OCI-LY7 (cell line): Measurements from ENCODE around the gene MLST8.

Experiments
- EZH2phosphoT487 ChIP-seq: fragments of 200-600 bp; sonication (generic); IDR thresholded peaks from 2 replicates; pipeline ENCODE4 v1.6.1; 2018; ENCODE audit warnings: low read depth, borderline replicate concordance, mild to moderate bottlenecking, mixed run types, antibody characterized with exemption, low read length, moderate library complexity, mixed read lengths
- TF ChIP-seq, protein P1 (sequence below): fragments of 200-600 bp; sonication (generic); conservative IDR thresholded peaks from 2 replicates; pipeline ENCODE4 v1.5.1; 2014; ENCODE audit warnings: mild to moderate bottlenecking, antibody characterized with exemption, low read length, moderate library complexity, mixed read lengths

DNA sequence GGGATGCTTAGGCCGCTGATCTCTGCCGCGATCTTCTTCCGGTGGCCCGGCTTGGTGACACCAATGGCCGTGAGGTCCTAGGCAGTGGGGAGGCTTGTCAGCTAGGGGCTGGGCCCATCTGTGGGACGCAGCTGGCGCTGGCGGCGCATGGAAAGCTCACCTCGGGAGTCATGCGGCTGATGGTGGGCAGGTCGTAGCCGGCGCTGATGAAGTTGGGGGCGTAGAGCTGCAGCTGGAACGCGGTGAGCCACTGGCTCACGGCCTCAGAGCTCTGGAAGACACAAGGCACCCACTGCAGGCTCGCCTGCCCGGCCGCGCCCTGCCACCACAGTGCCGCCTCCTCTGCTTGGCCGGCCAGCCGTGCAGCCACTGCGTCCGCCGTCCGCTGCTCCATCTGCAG is 21.6 kb upstream of the MLST8 start:
- TF ChIP-seq, protein P1, sequence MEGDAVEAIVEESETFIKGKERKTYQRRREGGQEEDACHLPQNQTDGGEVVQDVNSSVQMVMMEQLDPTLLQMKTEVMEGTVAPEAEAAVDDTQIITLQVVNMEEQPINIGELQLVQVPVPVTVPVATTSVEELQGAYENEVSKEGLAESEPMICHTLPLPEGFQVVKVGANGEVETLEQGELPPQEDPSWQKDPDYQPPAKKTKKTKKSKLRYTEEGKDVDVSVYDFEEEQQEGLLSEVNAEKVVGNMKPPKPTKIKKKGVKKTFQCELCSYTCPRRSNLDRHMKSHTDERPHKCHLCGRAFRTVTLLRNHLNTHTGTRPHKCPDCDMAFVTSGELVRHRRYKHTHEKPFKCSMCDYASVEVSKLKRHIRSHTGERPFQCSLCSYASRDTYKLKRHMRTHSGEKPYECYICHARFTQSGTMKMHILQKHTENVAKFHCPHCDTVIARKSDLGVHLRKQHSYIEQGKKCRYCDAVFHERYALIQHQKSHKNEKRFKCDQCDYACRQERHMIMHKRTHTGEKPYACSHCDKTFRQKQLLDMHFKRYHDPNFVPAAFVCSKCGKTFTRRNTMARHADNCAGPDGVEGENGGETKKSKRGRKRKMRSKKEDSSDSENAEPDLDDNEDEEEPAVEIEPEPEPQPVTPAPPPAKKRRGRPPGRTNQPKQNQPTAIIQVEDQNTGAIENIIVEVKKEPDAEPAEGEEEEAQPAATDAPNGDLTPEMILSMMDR: no peak
- no peak for TF ChIP-seq EZH2phosphoT487
